ENCODE measurements around the gene BFSP2.

BFSP2 gene

GRCh38 chr3:133419151-133419909 lies 19.5 kb downstream of the BFSP2 start:
- DNase-seq (ENCODE audit: low read depth) = no peak

GRCh38 chr3:133424937-133425869 lies 25.3 kb downstream of the BFSP2 start:
- DNase-seq (ENCODE audit: low read depth) = no peak

GRCh38 chr3:133425898-133426297 lies 26.0 kb downstream of the BFSP2 start:
- no peak for DNase-seq (ENCODE audit: low read depth)

- no peak for DNase-seq (ENCODE audit: low read depth)
Measured at GRCh38 chr3:133426721-133427120, 26.9 kb downstream of the BFSP2 start.

GRCh38 chr3:133428552-133428951 lies 28.7 kb downstream of the BFSP2 start:
- DNase-seq (ENCODE audit: low read depth) = no peak

GRCh38 chr3:133429063-133429462 lies 29.2 kb downstream of the BFSP2 start:
- DNase-seq (ENCODE audit: low read depth) = no peak

GRCh38 chr3:133439563-133439962 lies 39.7 kb downstream of the BFSP2 start:
- DNase-seq (ENCODE audit: low read depth) = no peak

- DNase-seq (ENCODE audit: low read depth) = no peak
Measured at GRCh38 chr3:133440652-133441051, 40.8 kb downstream of the BFSP2 start.

GRCh38 chr3:133441867-133442270 lies 42.0 kb downstream of the BFSP2 start:
- DNase-seq (ENCODE audit: low read depth) = no peak

- no peak for DNase-seq (ENCODE audit: low read depth)
Measured at GRCh38 chr3:133442518-133442917, 42.7 kb downstream of the BFSP2 start.

- no peak for DNase-seq (ENCODE audit: low read depth)
Measured at GRCh38 chr3:133443649-133444422, 44.0 kb downstream of the BFSP2 start.

- DNase-seq (ENCODE audit: low read depth) = no peak
Measured at GRCh38 chr3:133444423-133444774, 44.5 kb downstream of the BFSP2 start.

- DNase-seq (ENCODE audit: low read depth) = no peak
Measured at GRCh38 chr3:133445108-133445507, 45.3 kb downstream of the BFSP2 start.

GRCh38 chr3:133447750-133448477 lies 48.1 kb downstream of the BFSP2 start:
- DNase-seq (ENCODE audit: low read depth) = no peak

GRCh38 chr3:133448478-133449122 lies 48.7 kb downstream of the BFSP2 start:
- no peak for DNase-seq (ENCODE audit: low read depth)

- DNase-seq (ENCODE audit: low read depth) = no peak
Measured at GRCh38 chr3:133451309-133451708, 51.5 kb downstream of the BFSP2 start.

- DNase-seq (ENCODE audit: low read depth) = no peak
Measured at GRCh38 chr3:133452641-133453319, 52.9 kb downstream of the BFSP2 start.

- DNase-seq (ENCODE audit: low read depth) = no peak
Measured at GRCh38 chr3:133453383-133453782, 53.5 kb downstream of the BFSP2 start.

- no peak for DNase-seq (ENCODE audit: low read depth)
Measured at GRCh38 chr3:133455281-133455680, 55.4 kb downstream of the BFSP2 start.

- DNase-seq (ENCODE audit: low read depth) = no peak
Measured at GRCh38 chr3:133455960-133456359, 56.1 kb downstream of the BFSP2 start.

- DNase-seq (ENCODE audit: low read depth) = no peak
Measured at GRCh38 chr3:133457025-133457424, 57.2 kb downstream of the BFSP2 start.
